GM19193 (cell line): Measurements from ENCODE around the gene PLXNB1.

Experiments used
- POLR2A ChIP-seq: IDR thresholded peaks from 4 replicates; pipeline ENCODE4 v1.6.1; 2011; ENCODE audit not compliant: insufficient read depth, insufficient read length; ENCODE audit errors: extremely low read depth

The PLXNB1 gene

GRCh38 chr3:48430708-48431101 is 819 bp upstream of the PLXNB1 start:
- TF ChIP-seq POLR2A, result no peak

- no peak for TF ChIP-seq POLR2A
These were observed 448 bp downstream of the PLXNB1 start for GRCh38 chr3:48429317-48429959.

- no peak for TF ChIP-seq POLR2A
These were observed 1.1 kb downstream of the PLXNB1 start for GRCh38 chr3:48428572-48429316.

- TF ChIP-seq POLR2A, result no peak
These were observed 1.8 kb downstream of the PLXNB1 start for GRCh38 chr3:48428088-48428571.

GRCh38 chr3:48427630-48427962 is 2.3 kb downstream of the PLXNB1 start:
- no peak for TF ChIP-seq POLR2A

GRCh38 chr3:48426944-48427629 is 2.8 kb downstream of the PLXNB1 start:
- no peak for TF ChIP-seq POLR2A

GRCh38 chr3:48426401-48426909 is 3.4 kb downstream of the PLXNB1 start:
- no peak for TF ChIP-seq POLR2A

- TF ChIP-seq POLR2A, result no peak
These were observed 4.5 kb downstream of the PLXNB1 start for GRCh38 chr3:48425281-48425812.

GRCh38 chr3:48423883-48424695 is 5.8 kb downstream of the PLXNB1 start:
- TF ChIP-seq POLR2A, result no peak

- no peak for TF ChIP-seq POLR2A
These were observed 6.5 kb downstream of the PLXNB1 start for GRCh38 chr3:48423241-48423882.

GRCh38 chr3:48422681-48423080 is 7.2 kb downstream of the PLXNB1 start:
- no peak for TF ChIP-seq POLR2A

- no peak for TF ChIP-seq POLR2A
These were observed 7.6 kb downstream of the PLXNB1 start for GRCh38 chr3:48422272-48422671.

GRCh38 chr3:48420561-48420960 is 9.3 kb downstream of the PLXNB1 start:
- TF ChIP-seq POLR2A, result no peak

- no peak for TF ChIP-seq POLR2A
These were observed 10.3 kb downstream of the PLXNB1 start for GRCh38 chr3:48419597-48419996.
